ENCODE data around the gene U2AF1L4. TPM values are rescaled to one million over a fixed set of nuclear protein-coding genes. Genes with fewer than 3 reads are reported as not detected.
"Not testable (repeated sequence)": the region's sequence is repeated elsewhere in the genome, so short reads cannot be mapped to it uniquely, and the experiment has no call there.

The U2AF1L4 gene
- total and polyA plus RNA-seq, 2 donors = 19.8 to 45.0 TPM

GRCh38 chr19:35725216-35725861 is 19.9 kb downstream of the U2AF1L4 start:
- peaks cover 91 to 100% of the 10 kb centered on the region in 2 donors for H3K36me3 ChIP-seq (ENCODE audit: control insufficient read depth in 2 of 2, insufficient read depth in 2 of 2, low read length in 1 of 2)
- DNase-seq (ENCODE audit: low read depth in 6 of 9, low spot score in 9 of 9) = no peak

GRCh38 chr19:35724560-35724959 is 20.7 kb downstream of the U2AF1L4 start:
- Histone ChIP-seq H3K4me3 (ENCODE audit: low read length in 2 of 2) (no peak overlapping the region), H3K27ac (ENCODE audit: low read depth in 1 of 2, low read length in 1 of 2) (no peak overlapping the region), H3K4me1 (ENCODE audit: control insufficient read depth in 2 of 2, insufficient read depth in 2 of 2, low read length in 2 of 2) (peaks cover under 1 to 2% of the 10 kb centered on the region in 2 donors), H3K27me3 (ENCODE audit: control insufficient read depth in 2 of 2, insufficient read depth in 1 of 2, low read length in 1 of 2) (no peaks in the 10 kb centered on the region), H3K9me3 (ENCODE audit: control insufficient read depth in 2 of 2, insufficient read depth in 1 of 2, low read length in 1 of 2) (peaks cover 0 to 1% of the 10 kb centered on the region in 2 donors), H3K36me3 (ENCODE audit: control insufficient read depth in 2 of 2, insufficient read depth in 2 of 2, low read length in 1 of 2) (peaks cover 88 to 100% of the 10 kb centered on the region in 2 donors)
- DNase-seq (ENCODE audit: low read depth in 6 of 9, low spot score in 9 of 9) = no peak
- 98% methylated on average over 12 of the region's 12 CpGs for WGBS

More at GRCh38 chr19:35725216-35725861, 19.9 kb downstream of the U2AF1L4 start:
- 98% methylated on average over 23 of the region's 23 CpGs for WGBS
- Histone ChIP-seq H3K27ac (ENCODE audit: low read depth in 1 of 2, low read length in 1 of 2) (no peak overlapping the region), H3K9me3 (ENCODE audit: control insufficient read depth in 2 of 2, insufficient read depth in 1 of 2, low read length in 1 of 2) (peaks cover 0 to 1% of the 10 kb centered on the region in 2 donors), H3K4me1 (ENCODE audit: control insufficient read depth in 2 of 2, insufficient read depth in 2 of 2, low read length in 2 of 2) (no peaks in the 10 kb centered on the region), H3K4me3 (ENCODE audit: low read length in 2 of 2) (no peak overlapping the region), H3K27me3 (ENCODE audit: control insufficient read depth in 2 of 2, insufficient read depth in 1 of 2, low read length in 1 of 2) (no peaks in the 10 kb centered on the region)

- not testable (repeated sequence) for H3K27me3 ChIP-seq (ENCODE audit: control insufficient read depth in 2 of 2, insufficient read depth in 1 of 2, low read length in 1 of 2); H3K4me3 ChIP-seq (ENCODE audit: low read length in 2 of 2); H3K4me1 ChIP-seq (ENCODE audit: control insufficient read depth in 2 of 2, insufficient read depth in 2 of 2, low read length in 2 of 2); H3K27ac ChIP-seq (ENCODE audit: low read depth in 1 of 2, low read length in 1 of 2); DNase-seq (ENCODE audit: low read depth in 6 of 9, low spot score in 9 of 9); H3K9me3 ChIP-seq (ENCODE audit: control insufficient read depth in 2 of 2, insufficient read depth in 1 of 2, low read length in 1 of 2)
- peaks cover 86 to 98% of the 10 kb centered on the region in 2 donors for H3K36me3 ChIP-seq (ENCODE audit: control insufficient read depth in 2 of 2, insufficient read depth in 2 of 2, low read length in 1 of 2)
- 99% methylated on average over 7 of the region's 7 CpGs for WGBS
Observed at GRCh38 chr19:35724132-35724531, 21.1 kb downstream of the U2AF1L4 start.

GRCh38 chr19:35723671-35724070 is 21.5 kb downstream of the U2AF1L4 start:
- Histone ChIP-seq H3K27me3 (ENCODE audit: control insufficient read depth in 2 of 2, insufficient read depth in 1 of 2, low read length in 1 of 2) (no peaks in the 10 kb centered on the region), H3K4me3 (ENCODE audit: low read length in 2 of 2) (no peak overlapping the region), H3K4me1 (ENCODE audit: control insufficient read depth in 2 of 2, insufficient read depth in 2 of 2, low read length in 2 of 2) (peaks cover 9 to 11% of the 10 kb centered on the region in 2 donors), H3K27ac (ENCODE audit: low read depth in 1 of 2, low read length in 1 of 2) (no peak overlapping the region), H3K36me3 (ENCODE audit: control insufficient read depth in 2 of 2, insufficient read depth in 2 of 2, low read length in 1 of 2) (peaks cover 81 to 94% of the 10 kb centered on the region in 2 donors), H3K9me3 (ENCODE audit: control insufficient read depth in 2 of 2, insufficient read depth in 1 of 2, low read length in 1 of 2) (peaks cover 0 to 1% of the 10 kb centered on the region in 2 donors)
- WGBS = over 99% methylated on average over 24 of the region's 24 CpGs
- DNase-seq (ENCODE audit: low read depth in 6 of 9, low spot score in 9 of 9) = no peak

GRCh38 chr19:35722897-35723296 is 22.3 kb downstream of the U2AF1L4 start:
- no peak overlapping the region for H3K4me3 ChIP-seq (ENCODE audit: low read length in 2 of 2)
- H3K27me3 ChIP-seq (ENCODE audit: control insufficient read depth in 2 of 2, insufficient read depth in 1 of 2, low read length in 1 of 2) = no peaks in the 10 kb centered on the region
- H3K9me3 ChIP-seq (ENCODE audit: control insufficient read depth in 2 of 2, insufficient read depth in 1 of 2, low read length in 1 of 2) = peaks cover 0 to 1% of the 10 kb centered on the region in 2 donors
- H3K36me3 ChIP-seq (ENCODE audit: control insufficient read depth in 2 of 2, insufficient read depth in 2 of 2, low read length in 1 of 2) = peaks cover 75 to 86% of the 10 kb centered on the region in 2 donors
- no peak for DNase-seq (ENCODE audit: low read depth in 6 of 9, low spot score in 9 of 9)
- H3K27ac ChIP-seq (ENCODE audit: low read depth in 1 of 2, low read length in 1 of 2) = no peak overlapping the region
- peaks cover 10 to 12% of the 10 kb centered on the region in 2 donors for H3K4me1 ChIP-seq (ENCODE audit: control insufficient read depth in 2 of 2, insufficient read depth in 2 of 2, low read length in 2 of 2)
- WGBS = 96% methylated on average over 16 of the region's 16 CpGs

GRCh38 chr19:35722461-35722860 is 22.8 kb downstream of the U2AF1L4 start:
- peaks cover 10 to 12% of the 10 kb centered on the region in 2 donors for H3K4me1 ChIP-seq (ENCODE audit: control insufficient read depth in 2 of 2, insufficient read depth in 2 of 2, low read length in 2 of 2)
- 98% methylated on average over 14 of the region's 14 CpGs for WGBS
- H3K36me3 ChIP-seq (ENCODE audit: control insufficient read depth in 2 of 2, insufficient read depth in 2 of 2, low read length in 1 of 2) = peaks cover 71 to 82% of the 10 kb centered on the region in 2 donors
- H3K27ac ChIP-seq (ENCODE audit: low read depth in 1 of 2, low read length in 1 of 2) = no peak overlapping the region
- peaks cover 0 to 1% of the 10 kb centered on the region in 2 donors for H3K9me3 ChIP-seq (ENCODE audit: control insufficient read depth in 2 of 2, insufficient read depth in 1 of 2, low read length in 1 of 2)
- no peak for DNase-seq (ENCODE audit: low read depth in 6 of 9, low spot score in 9 of 9)
- no peak overlapping the region for H3K4me3 ChIP-seq (ENCODE audit: low read length in 2 of 2)
- no peaks in the 10 kb centered on the region for H3K27me3 ChIP-seq (ENCODE audit: control insufficient read depth in 2 of 2, insufficient read depth in 1 of 2, low read length in 1 of 2)

- Histone ChIP-seq H3K4me1 (ENCODE audit: control insufficient read depth in 2 of 2, insufficient read depth in 2 of 2, low read length in 2 of 2) (peaks cover 12 to 20% of the 10 kb centered on the region in 2 donors), H3K27me3 (ENCODE audit: control insufficient read depth in 2 of 2, insufficient read depth in 1 of 2, low read length in 1 of 2) (peaks cover under 1 to 8% of the 10 kb centered on the region in 2 donors), H3K4me3 (ENCODE audit: low read length in 2 of 2) (no peak overlapping the region), H3K9me3 (ENCODE audit: control insufficient read depth in 2 of 2, insufficient read depth in 1 of 2, low read length in 1 of 2) (peaks cover 0 to 1% of the 10 kb centered on the region in 2 donors), H3K36me3 (ENCODE audit: control insufficient read depth in 2 of 2, insufficient read depth in 2 of 2, low read length in 1 of 2) (peaks cover 61 to 71% of the 10 kb centered on the region in 2 donors), H3K27ac (ENCODE audit: low read depth in 1 of 2, low read length in 1 of 2) (no peak overlapping the region)
- no peak for DNase-seq (ENCODE audit: low read depth in 6 of 9, low spot score in 9 of 9)
- WGBS = 99% methylated on average over 16 of the region's 16 CpGs
Observed at GRCh38 chr19:35721374-35721773, 23.8 kb downstream of the U2AF1L4 start.

GRCh38 chr19:35720648-35721047 is 24.6 kb downstream of the U2AF1L4 start:
- peaks cover 0 to 1% of the 10 kb centered on the region in 2 donors for H3K9me3 ChIP-seq (ENCODE audit: control insufficient read depth in 2 of 2, insufficient read depth in 1 of 2, low read length in 1 of 2)
- peaks cover 19 to 27% of the 10 kb centered on the region in 2 donors for H3K4me1 ChIP-seq (ENCODE audit: control insufficient read depth in 2 of 2, insufficient read depth in 2 of 2, low read length in 2 of 2)
- peaks cover 54 to 63% of the 10 kb centered on the region in 2 donors for H3K36me3 ChIP-seq (ENCODE audit: control insufficient read depth in 2 of 2, insufficient read depth in 2 of 2, low read length in 1 of 2)
- H3K4me3 ChIP-seq (ENCODE audit: low read length in 2 of 2) = no peak overlapping the region
- no peak for DNase-seq (ENCODE audit: low read depth in 6 of 9, low spot score in 9 of 9)
- 96% methylated on average over 17 of the region's 17 CpGs for WGBS
- H3K27me3 ChIP-seq (ENCODE audit: control insufficient read depth in 2 of 2, insufficient read depth in 1 of 2, low read length in 1 of 2) = peaks cover 6 to 16% of the 10 kb centered on the region in 2 donors
- no peak overlapping the region for H3K27ac ChIP-seq (ENCODE audit: low read depth in 1 of 2, low read length in 1 of 2)

GRCh38 chr19:35720163-35720524 is 25.1 kb downstream of the U2AF1L4 start:
- H3K36me3 ChIP-seq (ENCODE audit: control insufficient read depth in 2 of 2, insufficient read depth in 2 of 2, low read length in 1 of 2) = peaks cover 49 to 58% of the 10 kb centered on the region in 2 donors
- H3K4me1 ChIP-seq (ENCODE audit: control insufficient read depth in 2 of 2, insufficient read depth in 2 of 2, low read length in 2 of 2) = peaks cover 21 to 29% of the 10 kb centered on the region in 2 donors

More at GRCh38 chr19:35720163-35720524, 25.1 kb downstream of the U2AF1L4 start:
- DNase-seq (ENCODE audit: low read depth in 6 of 9, low spot score in 9 of 9) = no peak
- peaks cover 9 to 21% of the 10 kb centered on the region in 2 donors for H3K27me3 ChIP-seq (ENCODE audit: control insufficient read depth in 2 of 2, insufficient read depth in 1 of 2, low read length in 1 of 2)
- over 99% methylated on average over 9 of the region's 9 CpGs for WGBS
- H3K27ac ChIP-seq (ENCODE audit: low read depth in 1 of 2, low read length in 1 of 2) = no peak overlapping the region
- H3K9me3 ChIP-seq (ENCODE audit: control insufficient read depth in 2 of 2, insufficient read depth in 1 of 2, low read length in 1 of 2) = peaks cover 0 to 1% of the 10 kb centered on the region in 2 donors
- no peak overlapping the region for H3K4me3 ChIP-seq (ENCODE audit: low read length in 2 of 2)

Measured in thymus (tissue), 11 donors.